ENCODE measurements around the gene SDC4.

SDC4 gene

DNA sequence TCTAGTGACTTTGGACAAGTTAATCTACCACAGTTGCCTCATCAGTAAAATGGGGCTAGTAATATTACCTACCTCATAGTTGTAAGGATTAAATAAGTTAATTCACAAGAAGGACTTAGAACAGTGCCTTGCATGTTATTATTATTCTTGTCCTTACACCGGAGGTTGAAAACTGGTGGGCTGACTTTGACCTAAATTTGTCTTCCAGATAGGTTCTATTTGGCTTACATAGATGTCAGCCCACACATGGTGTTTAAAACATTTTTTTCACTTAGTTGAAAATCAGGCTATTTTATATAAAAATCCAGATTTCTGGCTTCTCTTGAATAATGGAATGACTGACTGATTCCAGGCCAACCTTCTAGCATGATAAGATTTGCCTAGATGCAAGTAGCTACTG is 18.0 kb upstream of the SDC4 start:
- no peak for DNase-seq (ENCODE audit: low read depth, low spot score)
- TF ChIP-seq, protein P1, sequence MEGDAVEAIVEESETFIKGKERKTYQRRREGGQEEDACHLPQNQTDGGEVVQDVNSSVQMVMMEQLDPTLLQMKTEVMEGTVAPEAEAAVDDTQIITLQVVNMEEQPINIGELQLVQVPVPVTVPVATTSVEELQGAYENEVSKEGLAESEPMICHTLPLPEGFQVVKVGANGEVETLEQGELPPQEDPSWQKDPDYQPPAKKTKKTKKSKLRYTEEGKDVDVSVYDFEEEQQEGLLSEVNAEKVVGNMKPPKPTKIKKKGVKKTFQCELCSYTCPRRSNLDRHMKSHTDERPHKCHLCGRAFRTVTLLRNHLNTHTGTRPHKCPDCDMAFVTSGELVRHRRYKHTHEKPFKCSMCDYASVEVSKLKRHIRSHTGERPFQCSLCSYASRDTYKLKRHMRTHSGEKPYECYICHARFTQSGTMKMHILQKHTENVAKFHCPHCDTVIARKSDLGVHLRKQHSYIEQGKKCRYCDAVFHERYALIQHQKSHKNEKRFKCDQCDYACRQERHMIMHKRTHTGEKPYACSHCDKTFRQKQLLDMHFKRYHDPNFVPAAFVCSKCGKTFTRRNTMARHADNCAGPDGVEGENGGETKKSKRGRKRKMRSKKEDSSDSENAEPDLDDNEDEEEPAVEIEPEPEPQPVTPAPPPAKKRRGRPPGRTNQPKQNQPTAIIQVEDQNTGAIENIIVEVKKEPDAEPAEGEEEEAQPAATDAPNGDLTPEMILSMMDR (IDR thresholded peaks at IDR 0.05; ENCODE audit: low read depth, low read length): no peak
- no peak overlapping the region for H3K4me3 ChIP-seq (ENCODE audit: low read depth, low read length)
- in situ Hi-C loops (cut with HindIII; ENCODE audit: low sequenced_read_pairs): no loop called here

DNA sequence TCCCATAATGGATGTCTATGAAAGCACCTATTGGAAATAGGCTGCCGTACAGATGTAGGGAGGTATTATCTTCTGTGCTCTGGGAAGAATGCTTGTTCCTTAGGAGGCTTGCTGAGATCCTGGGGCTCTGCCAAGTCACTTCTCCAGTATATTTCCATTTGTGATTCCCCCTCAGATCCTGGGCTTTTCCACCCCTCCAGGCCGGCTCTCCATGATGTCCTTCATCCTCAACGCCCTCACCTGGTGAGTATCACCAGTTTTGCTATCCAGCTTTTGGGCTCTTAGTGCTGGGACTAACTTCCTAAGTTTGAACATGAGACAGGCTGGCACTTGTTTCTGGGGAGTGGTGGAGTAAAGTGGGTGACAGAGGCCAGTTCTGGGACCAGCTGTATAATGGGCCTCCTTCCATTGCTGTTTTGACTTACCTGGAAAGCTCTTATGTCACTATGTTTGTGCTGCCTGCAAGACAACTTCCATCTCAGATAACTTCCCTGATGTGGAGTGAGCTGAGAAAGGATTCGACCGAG is 17.3 kb upstream of the SDC4 start:
- in situ Hi-C loops (cut with HindIII; ENCODE audit: low sequenced_read_pairs): no loop called here
- TF ChIP-seq, protein P1 (IDR thresholded peaks at IDR 0.05; ENCODE audit: low read depth, low read length): no peak
- H3K4me3 ChIP-seq (ENCODE audit: low read depth, low read length): no peak overlapping the region
- DNase-seq (ENCODE audit: low read depth, low spot score): no peak

DNA sequence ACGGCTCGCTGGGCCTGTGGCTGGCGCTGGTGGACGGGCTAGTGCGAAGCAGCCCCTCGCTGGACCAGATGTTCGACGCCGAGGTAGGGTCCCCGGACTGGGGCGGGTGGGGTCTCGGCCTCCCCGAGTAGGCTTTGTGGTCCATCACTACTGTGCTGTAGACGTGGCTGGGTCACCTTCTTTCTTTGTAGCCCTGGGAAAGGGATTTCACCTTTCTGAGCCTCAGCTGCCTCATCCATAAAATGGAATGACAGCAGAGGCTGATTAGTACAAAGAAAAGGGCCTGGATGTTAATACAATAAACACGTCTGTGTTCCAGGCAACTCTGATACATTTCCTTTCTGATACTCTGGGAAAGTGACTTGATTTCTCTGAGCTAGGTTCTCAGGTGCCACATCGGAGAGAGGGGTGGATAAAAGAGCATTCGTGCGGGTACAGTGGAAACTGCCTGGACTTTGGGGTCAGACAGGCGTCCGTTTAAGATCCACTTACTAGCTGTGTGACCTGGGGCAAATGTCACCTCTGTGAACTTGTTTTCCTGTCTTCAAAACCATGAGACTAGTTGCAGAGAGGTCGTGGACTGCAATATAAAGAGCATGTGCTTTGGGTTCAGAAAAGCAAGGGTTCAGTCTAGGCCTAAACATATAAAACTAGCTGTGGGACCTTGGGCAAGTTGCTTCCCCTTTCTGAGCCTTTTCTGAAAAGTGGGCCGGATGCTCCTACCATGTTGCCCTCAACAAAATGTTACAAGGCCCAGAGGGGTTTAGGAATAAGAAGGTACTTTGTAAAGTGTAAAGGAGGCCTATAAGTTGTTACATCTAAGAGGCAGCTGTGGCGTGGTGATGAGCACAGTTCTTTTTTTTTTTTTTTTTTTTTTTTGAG is 15.6 kb upstream of the SDC4 start:
- H3K4me3 ChIP-seq (ENCODE audit: low read depth, low read length): peak overlapping the region; percentile 82
- in situ Hi-C loops (cut with HindIII; ENCODE audit: low sequenced_read_pairs): no loop called here
- TF ChIP-seq, protein P1 (IDR thresholded peaks at IDR 0.05; ENCODE audit: low read depth, low read length): no peak
- no peak for DNase-seq (ENCODE audit: low read depth, low spot score)

DNA sequence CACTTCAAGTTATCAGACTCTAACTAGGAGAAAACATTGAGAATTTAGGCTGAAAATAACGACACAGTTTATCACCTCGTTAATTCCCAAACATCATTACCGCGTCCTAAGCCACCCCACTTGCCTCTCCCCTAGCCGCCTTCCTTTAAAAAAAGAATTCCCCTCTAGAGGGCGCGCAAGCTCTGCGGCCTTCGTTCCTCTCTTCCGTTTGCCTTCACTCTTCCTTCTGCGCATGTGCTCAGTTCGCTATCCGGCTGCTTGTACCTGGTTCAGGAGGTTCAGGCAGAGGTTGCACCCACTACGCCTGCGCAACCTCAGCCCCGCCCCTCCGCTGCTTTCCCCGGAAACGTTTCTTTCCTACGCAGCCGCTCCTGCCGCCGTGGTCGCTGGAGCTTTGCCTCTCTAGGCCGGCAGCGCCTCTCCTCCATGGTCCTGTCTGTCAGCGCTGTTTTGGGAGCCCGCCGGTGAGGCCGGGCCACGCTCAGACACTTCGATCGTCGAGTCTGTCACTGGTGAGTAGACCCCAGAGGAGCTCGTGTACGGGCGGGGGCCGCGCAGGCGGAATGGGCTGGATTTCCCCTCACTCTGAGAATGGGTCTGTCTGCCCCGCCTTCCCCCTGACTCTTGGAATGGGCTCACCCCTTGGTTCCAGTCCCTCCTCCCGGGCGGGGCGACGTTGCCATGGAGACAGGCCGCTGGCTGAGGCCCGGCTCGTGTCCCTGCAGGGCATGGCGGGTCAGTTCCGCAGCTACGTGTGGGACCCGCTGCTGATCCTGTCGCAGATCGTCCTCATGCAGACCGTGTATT is 14.8 kb upstream of the SDC4 start, which contains the start of gene SYS1:
TSS of gene SYS1 (plus strand) at position 353 of the 807 bp plus-strand sequence. CDS start at position 729, 376 bp downstream.
- in situ Hi-C loops (cut with HindIII; ENCODE audit: low sequenced_read_pairs): no loop called here
- peak within 1 kb of the TSS; percentile 82 for H3K4me3 ChIP-seq (ENCODE audit: low read depth, low read length)
- TF ChIP-seq, protein P1 (IDR thresholded peaks at IDR 0.05; ENCODE audit: low read depth, low read length): peak; percentile 85
- peak; percentile 99 for DNase-seq (ENCODE audit: low read depth, low spot score)

DNA sequence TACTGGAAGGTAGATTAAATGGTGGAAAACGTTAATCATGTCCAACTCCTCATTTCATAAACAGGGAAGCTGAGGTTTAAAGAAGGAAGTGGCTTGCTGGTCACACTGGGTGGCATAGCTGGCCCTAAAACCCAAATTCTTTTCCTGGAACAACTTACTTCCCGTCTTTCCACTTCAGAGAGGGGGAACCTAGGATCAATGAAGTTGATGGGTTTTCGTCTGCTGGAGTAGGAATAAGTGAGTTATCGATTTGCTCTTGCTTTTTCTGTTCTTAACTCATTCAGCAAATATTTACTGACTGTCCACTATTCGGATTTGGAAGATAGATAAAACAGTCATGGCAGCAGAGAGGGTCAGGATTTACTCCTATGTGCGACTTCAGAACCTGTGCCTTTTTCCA is 13.6 kb upstream of the SDC4 start:
- no peak for DNase-seq (ENCODE audit: low read depth, low spot score)
- H3K4me3 ChIP-seq (ENCODE audit: low read depth, low read length): no peak overlapping the region
- TF ChIP-seq, protein P1 (IDR thresholded peaks at IDR 0.05; ENCODE audit: low read depth, low read length): no peak
- in situ Hi-C loops (cut with HindIII; ENCODE audit: low sequenced_read_pairs): no loop called here

DNA sequence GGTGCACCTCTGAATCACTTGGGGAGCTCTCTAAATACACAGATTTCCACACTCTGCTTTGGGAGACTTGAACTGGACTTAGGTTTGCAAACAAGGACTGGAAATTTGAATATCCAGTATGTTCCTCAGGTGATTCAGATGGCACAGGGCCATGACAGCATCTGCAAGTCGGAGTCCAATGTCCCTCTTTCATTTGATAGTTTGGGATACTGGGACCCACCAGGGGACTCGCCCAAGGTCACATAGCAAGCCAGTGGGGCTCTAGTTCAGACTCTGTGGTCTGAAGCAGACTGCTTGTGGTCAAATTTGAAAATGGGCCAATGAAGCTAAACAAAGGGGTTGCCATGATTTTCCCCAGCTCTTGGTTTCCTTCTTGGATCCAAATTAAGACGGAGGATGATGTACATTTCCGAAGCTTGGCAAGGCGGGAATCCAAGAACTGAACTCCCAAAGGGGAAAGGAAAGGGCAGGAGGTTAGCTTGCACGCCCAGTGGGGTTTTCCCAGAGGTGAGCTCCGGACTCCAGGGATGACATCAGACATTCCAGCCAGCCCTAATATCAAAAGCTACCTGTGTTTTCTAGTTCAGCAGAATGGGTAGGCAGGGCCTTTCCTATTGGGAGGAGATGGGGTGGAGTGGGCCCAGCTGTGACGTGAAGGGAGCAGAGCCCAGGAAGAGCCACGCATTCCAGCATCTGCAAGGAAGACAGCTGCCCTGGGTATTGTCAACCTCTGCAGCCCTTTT is 11.4 kb upstream of the SDC4 start:
- in situ Hi-C loops (cut with HindIII; ENCODE audit: low sequenced_read_pairs): no loop called here
- H3K4me3 ChIP-seq (ENCODE audit: low read depth, low read length): no peak overlapping the region
- TF ChIP-seq, protein P1 (IDR thresholded peaks at IDR 0.05; ENCODE audit: low read depth, low read length): no peak
- peak; percentile 87 for DNase-seq (ENCODE audit: low read depth, low spot score)

Measured in astrocyte of the spinal cord (primary cell).